Ascending aorta (tissue), 2 donors: Measurements from ENCODE around the gene MYBPC2. TPM values are rescaled to one million over a fixed set of nuclear protein-coding genes. Genes with fewer than 3 reads are reported as not detected.

Experiments used
- DNase-seq, 2 donors: peaks; one replicate each; pipeline ENCODE4 v3.0.0-alpha.2; 2019; ENCODE audit warnings: low spot score in 2 of 2
- H3K27ac ChIP-seq, 2 donors: fragments of 200-600 bp; sonication (generic); one replicate each; pipeline ENCODE4 v1.5.1; 2016 to 2017; ENCODE audit warnings: mild to moderate bottlenecking in 1 of 2
- H3K27me3 ChIP-seq: fragments of 200-600 bp; sonication (generic); one replicate; pipeline ENCODE4 v1.5.1; 2017
- H3K36me3 ChIP-seq, 2 donors: fragments of 200-600 bp; sonication (generic); one replicate each; pipeline ENCODE4 v1.5.1; 2016
- H3K4me1 ChIP-seq, 2 donors: fragments of 200-600 bp; sonication (generic); one replicate each; pipeline ENCODE4 v1.5.1; 2016 to 2017; ENCODE audit warnings: mild to moderate bottlenecking in 1 of 2
- H3K4me3 ChIP-seq, 2 donors: fragments of 200-600 bp; sonication (generic); one replicate each; pipeline ENCODE4 v1.5.1; 2016 to 2017; ENCODE audit warnings: mild to moderate bottlenecking in 1 of 2
- H3K9me3 ChIP-seq, 2 donors: fragments of 200-600 bp; sonication (generic); one replicate each; pipeline ENCODE4 v1.5.1; 2016
- intact Hi-C: fragments of 100-400 bp; cut with DNase I; formaldehyde crosslinking; loops from one replicate; pipeline ENCODE4 v1.15.1; 2023
- total RNA-seq: library from RNA; depleted of rRNA; stranded (reverse); fragments of >200 nt; gene quantifications from one replicate; pipeline ENCODE4 v1.1.0, GENCODE V29; 2016
- TF ChIP-seq, protein P1 (sequence below), 3 experiments: fragments of 200-600 bp in 2 of 3; fragments of 450-650 bp in 1 of 3; sonication (generic) in 2 of 3; IDR thresholded peaks; one replicate each; pipeline ENCODE4 v1.5.1; 2016 to 2019; ENCODE audit warnings: antibody characterized with exemption in 3 of 3, mild to moderate bottlenecking in 1 of 3, moderate library complexity in 1 of 3

MYBPC2 gene
- total RNA-seq, 1 donor from 2014 or later: not detected

- DNase-seq: no peak
- no peak overlapping the region for H3K27ac ChIP-seq
- no peaks in the 10 kb centered on the region for H3K27me3 ChIP-seq
- TF ChIP-seq, protein P1, sequence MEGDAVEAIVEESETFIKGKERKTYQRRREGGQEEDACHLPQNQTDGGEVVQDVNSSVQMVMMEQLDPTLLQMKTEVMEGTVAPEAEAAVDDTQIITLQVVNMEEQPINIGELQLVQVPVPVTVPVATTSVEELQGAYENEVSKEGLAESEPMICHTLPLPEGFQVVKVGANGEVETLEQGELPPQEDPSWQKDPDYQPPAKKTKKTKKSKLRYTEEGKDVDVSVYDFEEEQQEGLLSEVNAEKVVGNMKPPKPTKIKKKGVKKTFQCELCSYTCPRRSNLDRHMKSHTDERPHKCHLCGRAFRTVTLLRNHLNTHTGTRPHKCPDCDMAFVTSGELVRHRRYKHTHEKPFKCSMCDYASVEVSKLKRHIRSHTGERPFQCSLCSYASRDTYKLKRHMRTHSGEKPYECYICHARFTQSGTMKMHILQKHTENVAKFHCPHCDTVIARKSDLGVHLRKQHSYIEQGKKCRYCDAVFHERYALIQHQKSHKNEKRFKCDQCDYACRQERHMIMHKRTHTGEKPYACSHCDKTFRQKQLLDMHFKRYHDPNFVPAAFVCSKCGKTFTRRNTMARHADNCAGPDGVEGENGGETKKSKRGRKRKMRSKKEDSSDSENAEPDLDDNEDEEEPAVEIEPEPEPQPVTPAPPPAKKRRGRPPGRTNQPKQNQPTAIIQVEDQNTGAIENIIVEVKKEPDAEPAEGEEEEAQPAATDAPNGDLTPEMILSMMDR (IDR thresholded peaks at IDR 0.05): no peak
- H3K36me3 ChIP-seq: peaks cover 12 to 19% of the 10 kb centered on the region in 2 donors
- no peak overlapping the region for H3K4me3 ChIP-seq
- H3K9me3 ChIP-seq: no peaks in the 10 kb centered on the region
- no peaks in the 10 kb centered on the region for H3K4me1 ChIP-seq
- intact Hi-C loops: no loop called here
Measured at GRCh38 chr19:50406156-50406820, 26.4 kb upstream of the MYBPC2 start.

- no peak for DNase-seq
- H3K4me3 ChIP-seq: no peak overlapping the region
- no peaks in the 10 kb centered on the region for H3K9me3 ChIP-seq
- H3K4me1 ChIP-seq: no peaks in the 10 kb centered on the region
- peaks cover 12 to 19% of the 10 kb centered on the region in 2 donors for H3K36me3 ChIP-seq
- no peaks in the 10 kb centered on the region for H3K27me3 ChIP-seq
- intact Hi-C loops: no loop called here
- no peak overlapping the region for H3K27ac ChIP-seq
- TF ChIP-seq, protein P1 (IDR thresholded peaks at IDR 0.05): no peak
Measured at GRCh38 chr19:50406829-50407228, 25.9 kb upstream of the MYBPC2 start.

GRCh38 chr19:50409347-50409746, 23.3 kb upstream of the MYBPC2 start:
- Histone ChIP-seq H3K4me1 (no peaks in the 10 kb centered on the region), H3K27me3 (no peaks in the 10 kb centered on the region), H3K4me3 (no peak overlapping the region), H3K36me3 (peaks cover 2 to 12% of the 10 kb centered on the region in 2 donors), H3K9me3 (no peaks in the 10 kb centered on the region), H3K27ac (no peak overlapping the region)
- intact Hi-C loops: no loop called here
- TF ChIP-seq, protein P1 (IDR thresholded peaks at IDR 0.05): no peak
- DNase-seq: no peak

DNA sequence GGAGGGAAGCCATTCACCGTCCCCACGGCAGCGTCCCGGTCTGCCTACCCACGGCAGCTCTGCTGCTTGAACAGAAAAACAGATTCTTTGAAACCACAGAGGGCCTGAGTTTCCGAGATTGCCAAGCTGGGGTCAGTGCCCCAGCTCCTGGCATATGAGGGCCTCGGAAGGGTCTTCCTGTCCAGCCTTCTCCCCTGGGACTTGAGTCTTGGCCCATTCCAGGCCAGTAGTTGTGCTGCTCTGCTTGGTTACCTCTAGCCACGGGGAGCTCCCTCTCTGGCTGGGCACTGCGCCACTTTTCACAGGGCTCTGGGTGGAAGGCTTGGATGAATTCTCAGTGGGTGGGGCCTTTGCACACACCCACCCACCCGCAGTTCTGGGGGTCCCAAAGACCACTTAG, 22.6 kb upstream of the MYBPC2 start:
- H3K9me3 ChIP-seq: no peaks in the 10 kb centered on the region
- peaks cover 2 to 12% of the 10 kb centered on the region in 2 donors for H3K36me3 ChIP-seq
- no peaks in the 10 kb centered on the region for H3K27me3 ChIP-seq
- intact Hi-C loops: no loop called here
- TF ChIP-seq, protein P1 (IDR thresholded peaks at IDR 0.05): no peak
- DNase-seq: no peak
- H3K27ac ChIP-seq: no peak overlapping the region
- no peak overlapping the region for H3K4me3 ChIP-seq
- H3K4me1 ChIP-seq: no peaks in the 10 kb centered on the region

DNA sequence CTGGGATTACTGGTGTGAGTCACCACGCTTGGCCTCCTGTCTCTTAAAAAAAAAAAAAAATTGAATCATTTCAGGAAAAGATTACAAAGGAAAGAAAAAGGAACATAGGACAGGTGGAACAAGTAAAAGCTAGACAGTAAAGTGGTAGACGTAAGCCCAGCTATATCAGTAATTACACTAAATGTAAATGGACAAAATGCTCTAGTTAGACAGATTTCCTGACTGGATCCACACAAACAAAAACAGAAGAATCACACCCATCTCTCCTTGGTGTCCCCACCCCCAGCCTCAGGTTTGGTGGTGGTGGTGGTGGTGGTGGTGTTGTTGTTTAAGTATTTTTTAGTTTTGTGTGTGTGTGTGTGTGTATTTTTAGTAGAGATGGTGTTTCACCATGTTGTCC, 20.3 kb upstream of the MYBPC2 start:
- Histone ChIP-seq H3K27ac (no peak overlapping the region), H3K4me1 (no peaks in the 10 kb centered on the region), H3K9me3 (no peaks in the 10 kb centered on the region), H3K36me3 (peaks cover 2 to 12% of the 10 kb centered on the region in 2 donors), H3K4me3 (no peak overlapping the region), H3K27me3 (no peaks in the 10 kb centered on the region)
- TF ChIP-seq, protein P1 (IDR thresholded peaks at IDR 0.05): no peak
- DNase-seq: no peak
- intact Hi-C loops: no loop called here
